Measurements from ENCODE around the gene MTFMT.

The MTFMT gene

DNA sequence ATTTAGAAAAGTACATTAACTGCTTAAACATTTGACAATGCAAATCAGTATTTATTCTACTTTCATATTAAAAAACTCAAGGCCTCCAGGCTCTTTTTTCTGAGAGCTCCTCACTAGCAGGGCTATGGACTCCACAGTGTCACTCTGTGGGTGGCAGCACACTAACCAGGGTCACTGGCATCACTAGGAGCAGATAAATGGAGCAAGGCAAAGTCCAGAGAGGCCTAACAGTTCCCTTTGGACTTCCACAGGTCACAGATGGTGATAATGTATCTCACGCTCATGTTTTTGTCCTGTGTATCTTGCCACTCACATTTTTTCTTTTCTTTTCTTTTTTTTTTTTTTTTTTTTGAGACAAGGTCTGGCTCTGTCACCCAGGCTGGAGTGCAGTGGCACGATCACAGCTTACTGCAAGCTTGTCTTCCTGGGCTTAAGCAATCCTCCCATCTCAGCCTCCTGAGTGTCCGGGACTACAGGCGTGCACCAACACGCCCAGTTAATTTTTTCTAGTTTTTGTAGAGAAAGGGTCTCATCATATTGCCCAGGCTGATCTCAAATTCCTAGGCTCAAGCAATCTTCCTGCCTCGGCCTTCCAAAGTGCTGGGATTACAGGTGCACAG, 47.5 kb downstream of the MTFMT start:
- no peak for DNase-seq

DNA sequence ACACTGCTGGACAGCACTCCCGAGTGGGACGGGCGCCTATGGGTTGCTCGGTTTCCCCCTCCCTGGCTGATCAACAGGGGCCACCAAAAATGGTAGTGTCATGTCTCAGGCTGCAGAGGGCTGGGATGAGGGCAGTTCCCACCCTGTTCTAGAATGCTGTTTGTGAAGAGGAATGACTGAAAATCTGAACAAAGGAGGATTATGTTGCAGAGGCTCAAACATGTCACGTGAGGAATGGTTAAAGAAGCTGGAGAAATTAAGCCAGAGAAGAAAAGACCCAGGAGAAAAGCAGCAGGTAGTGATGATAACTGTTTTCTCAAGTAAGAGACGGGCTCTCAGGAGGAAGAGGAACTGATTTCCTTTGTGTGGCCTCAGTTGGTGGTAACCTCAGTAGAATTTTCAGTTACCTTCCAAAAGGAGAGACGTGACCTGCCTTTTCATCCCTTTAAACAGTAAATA, 50.2 kb downstream of the MTFMT start:
- DNase-seq, result no peak

DNA sequence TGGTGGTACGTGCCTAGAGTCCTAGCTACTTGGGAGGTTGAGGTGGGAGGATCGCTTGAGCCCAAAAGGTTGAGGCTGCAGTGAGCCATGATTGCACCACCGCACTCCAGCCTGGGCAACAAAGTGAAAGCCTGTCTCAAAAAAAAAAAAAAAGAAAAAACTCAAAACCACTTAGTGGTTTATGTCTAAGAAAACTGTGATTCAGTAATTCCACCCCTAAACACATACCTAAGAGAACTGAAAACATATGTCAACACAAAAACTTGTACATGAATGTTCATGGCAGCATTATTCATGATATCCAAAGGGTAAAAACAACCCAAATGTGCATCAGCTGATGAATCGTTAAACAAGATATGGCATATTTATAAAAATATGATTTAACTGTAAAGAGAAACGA, 54.0 kb downstream of the MTFMT start:
- no peak for DNase-seq

DNA sequence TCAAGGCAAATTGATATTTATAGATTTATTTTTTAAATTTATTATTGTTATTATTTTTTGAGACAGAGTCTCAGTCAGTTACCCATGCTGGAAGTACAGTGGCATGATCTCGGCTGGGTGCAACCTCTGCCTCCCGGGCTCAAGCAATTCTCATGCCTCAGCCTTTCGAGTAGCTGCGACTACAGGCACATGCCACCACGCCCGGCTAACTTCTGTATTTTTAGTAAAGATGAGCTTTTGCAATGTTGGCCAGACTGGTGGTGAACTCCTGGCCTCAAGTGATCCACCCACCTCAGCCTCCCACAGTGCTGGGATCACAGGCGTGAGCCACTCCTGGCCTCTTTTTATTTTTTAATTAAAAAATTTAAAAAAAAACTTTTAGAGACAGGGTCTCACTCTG, 58.7 kb downstream of the MTFMT start:
- DNase-seq, result no peak

DNA sequence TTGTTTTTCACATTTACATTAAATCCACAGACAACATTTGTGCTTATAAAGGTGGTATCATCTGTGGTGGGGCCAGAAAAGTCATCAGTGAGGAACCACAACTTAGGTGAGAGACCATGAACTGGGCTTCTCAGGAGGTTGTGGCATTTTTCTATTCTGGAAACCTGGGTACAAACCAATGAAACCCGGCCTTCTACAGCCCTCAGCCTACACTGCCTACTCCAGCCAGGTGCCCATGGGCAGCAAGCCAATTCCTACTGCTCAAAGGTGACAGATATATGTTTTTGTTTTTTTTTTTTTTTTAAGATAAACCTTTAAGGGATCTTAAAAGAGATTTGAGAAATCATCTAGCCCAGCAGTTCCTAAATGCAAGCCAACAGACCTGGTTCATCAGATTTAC, 60.0 kb downstream of the MTFMT start:
- DNase-seq, result no peak

DNA sequence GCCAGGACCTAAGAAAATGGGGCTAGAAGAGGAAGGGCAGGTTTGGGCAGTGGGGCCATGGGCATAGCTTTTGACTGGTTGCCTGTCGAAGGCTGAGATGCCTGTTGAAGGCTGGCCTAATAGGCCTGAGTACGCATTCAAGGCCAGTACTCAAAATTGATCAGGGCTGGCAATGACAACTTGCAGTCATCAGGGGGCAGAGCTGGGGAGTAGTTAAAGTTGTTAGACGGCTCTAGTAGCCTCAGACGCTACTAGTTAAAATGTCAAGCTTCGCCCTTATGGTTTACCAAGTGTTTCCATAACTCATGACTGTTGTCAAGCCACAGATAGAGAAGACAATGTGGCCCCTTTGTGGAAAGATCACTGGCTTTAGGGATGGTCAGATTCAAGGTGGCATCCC, 68.4 kb downstream of the MTFMT start:
- DNase-seq, result no peak

DNA sequence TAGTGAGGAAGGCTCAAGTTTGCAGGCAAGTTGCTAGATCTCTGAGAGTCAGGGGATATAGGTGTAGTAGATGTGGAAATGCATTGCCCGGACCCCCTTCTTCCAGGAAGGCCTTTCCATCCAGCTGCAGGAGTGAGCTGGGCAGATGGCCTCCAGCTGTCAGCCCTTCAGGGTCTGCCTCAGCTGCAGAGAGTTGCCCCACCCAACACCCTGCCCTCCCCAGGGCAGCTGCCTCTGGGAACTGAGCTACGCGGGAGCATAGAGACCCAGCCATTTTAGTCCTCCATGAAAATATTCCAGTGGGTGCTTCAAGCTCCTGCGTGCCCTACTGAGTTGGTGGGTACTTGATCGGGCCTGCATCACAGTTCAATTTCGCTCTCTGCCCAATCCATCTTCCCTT, 69.3 kb downstream of the MTFMT start:
- DNase-seq, result no peak

DNA sequence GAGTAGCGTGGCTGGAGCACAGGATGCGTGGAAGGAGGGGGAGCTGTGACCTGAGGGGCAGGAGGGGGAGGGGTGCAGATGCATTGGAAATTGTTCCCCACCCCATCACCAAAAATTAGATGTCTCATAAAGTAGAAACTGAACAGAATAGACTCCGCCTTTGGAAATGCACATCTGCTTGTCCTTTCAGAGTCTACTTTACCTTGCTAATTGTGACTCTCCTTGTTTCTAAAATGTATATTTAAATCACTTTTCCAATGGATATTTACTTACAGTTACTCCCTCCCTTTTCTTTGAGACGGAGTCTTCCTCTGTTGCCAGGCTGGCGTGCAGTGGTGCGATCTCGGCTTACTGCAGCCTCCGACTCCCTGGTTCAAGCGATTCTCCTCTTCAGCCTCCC, 70.3 kb downstream of the MTFMT start:
- DNase-seq, result no peak

DNA sequence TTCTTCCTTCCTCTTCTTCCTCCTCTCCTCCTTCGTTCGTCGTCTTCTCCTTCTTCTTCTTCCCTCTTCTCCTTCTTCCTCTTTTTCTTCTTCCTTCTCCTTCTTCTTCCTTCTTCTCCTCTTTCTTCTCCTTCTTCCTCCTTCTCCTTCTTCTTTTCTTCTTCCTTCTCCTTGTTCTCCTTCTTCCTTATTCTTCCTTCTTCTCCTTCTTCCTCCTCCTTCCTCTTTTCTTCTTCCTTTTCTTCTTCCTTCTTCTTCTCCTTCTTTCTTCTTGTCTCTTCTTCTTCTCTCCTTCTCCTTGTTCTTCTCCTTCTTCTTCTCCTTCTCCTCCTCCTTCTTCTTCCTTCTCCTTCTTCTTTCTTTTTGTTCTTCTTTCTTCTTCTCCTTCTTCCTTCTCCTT, 75.0 kb downstream of the MTFMT start:
- no peak for DNase-seq

DNA sequence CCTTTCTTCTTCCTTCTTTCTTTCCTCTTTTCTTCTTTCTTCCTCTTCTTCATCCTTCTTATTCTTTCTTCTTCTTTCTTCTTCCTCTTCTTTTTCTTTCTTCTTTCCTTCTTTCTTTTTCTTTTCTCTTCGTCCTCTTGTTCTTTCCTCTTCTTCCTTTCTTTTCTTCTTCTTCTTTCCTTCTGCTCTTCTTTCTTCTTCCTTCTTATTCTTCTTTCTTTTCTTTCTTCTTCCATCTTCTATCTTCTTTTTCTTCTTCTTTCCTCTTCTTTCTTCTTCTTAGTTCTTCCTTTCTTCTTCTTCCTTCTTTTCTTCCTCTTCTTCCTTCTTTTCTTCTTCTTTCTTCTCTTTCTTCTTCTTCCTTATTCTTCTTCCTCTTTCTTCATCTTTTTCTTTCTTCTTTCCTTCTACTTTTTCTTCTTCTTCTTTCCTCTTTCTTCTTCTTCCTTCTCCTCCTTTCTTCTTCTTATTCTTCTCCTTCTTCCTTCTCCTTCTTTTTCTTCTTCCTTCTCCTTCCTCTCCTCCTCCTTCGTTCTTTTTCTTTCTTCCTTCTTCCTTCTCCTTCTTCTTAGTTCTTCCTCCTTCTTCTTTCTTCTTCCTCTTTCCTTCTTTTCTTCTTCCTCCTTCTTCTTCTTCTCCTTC, 77.5 kb downstream of the MTFMT start:
- no peak for DNase-seq
